ENCODE results near the gene DPP6.
"Not testable (repeated sequence)": the region's sequence is repeated elsewhere in the genome, so short reads cannot be mapped to it uniquely, and the experiment has no call there.

Gene DPP6

GRCh38 chr7:154918266-154918665, 866.1 kb downstream of the DPP6 start:
- no peak overlapping the region for H3K27ac ChIP-seq
- no peak for TF ChIP-seq CTCF (conservative IDR thresholded peaks at IDR 0.05)

GRCh38 chr7:154918741-154919140, 866.5 kb downstream of the DPP6 start:
- TF ChIP-seq CTCF (conservative IDR thresholded peaks at IDR 0.05) = no peak
- no peak overlapping the region for H3K27ac ChIP-seq

GRCh38 chr7:154919344-154920225, 867.4 kb downstream of the DPP6 start:
- H3K27ac ChIP-seq = no peak overlapping the region
- TF ChIP-seq CTCF (conservative IDR thresholded peaks at IDR 0.05) = no peak

- not testable (repeated sequence) for H3K27ac ChIP-seq
These were observed 870.3 kb downstream of the DPP6 start for GRCh38 chr7:154922472-154922871.

- peak; percentile 83 for TF ChIP-seq CTCF (conservative IDR thresholded peaks at IDR 0.05)
These were observed 875.5 kb downstream of the DPP6 start for GRCh38 chr7:154927624-154928125.

GRCh38 chr7:154928136-154929005, 876.2 kb downstream of the DPP6 start:
- TF ChIP-seq CTCF (conservative IDR thresholded peaks at IDR 0.05) = no peak
- H3K27ac ChIP-seq = peak overlapping the region; percentile 70

More at GRCh38 chr7:154927624-154928125, 875.5 kb downstream of the DPP6 start:
- H3K27ac ChIP-seq = peak overlapping the region; percentile 70

- TF ChIP-seq CTCF (conservative IDR thresholded peaks at IDR 0.05) = no peak
- H3K27ac ChIP-seq = peak overlapping the region; percentile 70
These were observed 877.0 kb downstream of the DPP6 start for GRCh38 chr7:154929006-154929726.

All from VCaP (cell line).